Hematopoietic multipotent progenitor cell treated with erythropoietin and hydrocortisone succinate and interleukin-3 and kit ligand, for 17 days (in vitro differentiated cells): ENCODE results near the gene TREML4.
"Not testable (repeated sequence)": the region's sequence is repeated elsewhere in the genome, so short reads cannot be mapped to it uniquely, and the experiment has no call there.

Experiments
- DNase-seq: peaks from one replicate; pipeline ENCODE4 v3.0.0-alpha.2; 2015; ENCODE audit warnings: low spot score

Gene TREML4, protein sequence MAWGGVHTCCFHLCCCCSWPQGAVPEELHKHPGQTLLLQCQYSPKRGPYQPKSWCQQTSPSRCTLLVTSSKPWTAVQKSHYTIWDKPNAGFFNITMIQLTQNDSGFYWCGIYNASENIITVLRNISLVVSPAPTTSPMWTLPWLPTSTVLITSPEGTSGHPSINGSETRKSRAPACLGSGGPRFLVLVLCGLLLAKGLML

DNA sequence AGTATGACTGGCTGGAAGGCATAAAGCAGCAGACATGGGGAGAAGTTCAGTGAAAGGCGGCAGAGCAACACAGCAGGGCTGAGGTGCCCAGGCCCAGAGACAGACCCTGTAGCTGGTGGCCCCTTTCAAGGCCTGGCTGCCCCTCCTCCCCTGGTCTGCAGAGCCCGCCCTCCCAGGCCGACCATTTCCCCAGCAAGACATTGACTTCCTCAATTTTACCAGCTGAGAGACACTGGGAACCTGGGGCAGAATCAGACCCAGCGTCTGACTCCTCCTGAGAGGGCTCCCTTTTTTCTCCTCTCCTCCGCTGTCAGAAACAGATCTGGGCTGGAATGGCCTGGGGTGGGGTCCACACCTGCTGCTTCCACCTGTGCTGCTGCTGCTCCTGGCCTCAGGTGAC is at the start of gene TREML4:
Gene TREML4, plus strand, starts transcription at position 254 of the 400 bp plus-strand sequence. Its CDS starts 79 bp downstream, at position 333.
- DNase-seq, result no peak

DNA sequence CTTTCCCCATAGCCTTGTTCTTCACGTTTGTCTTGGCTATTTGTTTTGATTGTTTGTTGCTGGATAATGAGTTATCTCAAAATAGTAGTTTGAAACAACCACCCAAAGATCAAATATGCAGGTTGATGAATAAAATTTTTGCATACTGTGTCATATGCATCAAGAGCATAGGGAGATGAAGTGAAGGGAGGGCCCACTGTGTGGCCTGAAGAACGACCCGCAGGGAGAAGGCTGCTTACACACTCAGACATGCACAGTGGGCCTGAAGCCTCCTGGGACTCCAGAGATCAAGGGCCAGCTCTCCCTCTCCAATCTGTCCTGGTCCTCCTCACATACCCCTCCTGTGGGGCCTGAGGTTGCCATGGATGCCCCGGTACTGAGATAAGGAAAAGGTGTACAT is 49.0 kb upstream of the TREML4 start:
- no peak for DNase-seq

DNA sequence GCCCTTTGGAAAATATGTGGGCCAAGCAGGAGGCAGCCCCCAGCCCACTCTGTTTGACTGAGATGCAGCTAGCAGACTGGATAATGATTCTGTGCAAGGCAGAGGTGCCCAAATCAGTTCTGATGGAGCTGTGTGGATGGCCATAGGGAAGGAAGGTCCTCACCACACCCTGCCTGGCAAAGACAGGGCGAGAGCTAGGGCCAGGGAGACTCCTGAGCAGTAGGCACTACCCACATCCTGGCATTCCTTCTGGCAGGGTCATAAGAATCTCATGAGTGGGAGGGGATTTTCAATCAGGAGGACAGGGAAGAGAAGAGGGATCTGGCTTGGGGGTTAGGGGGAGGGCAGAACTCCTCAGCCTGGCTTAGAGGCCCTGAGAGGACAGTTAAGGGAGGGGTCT is 46.6 kb upstream of the TREML4 start:
- no peak for DNase-seq

DNA sequence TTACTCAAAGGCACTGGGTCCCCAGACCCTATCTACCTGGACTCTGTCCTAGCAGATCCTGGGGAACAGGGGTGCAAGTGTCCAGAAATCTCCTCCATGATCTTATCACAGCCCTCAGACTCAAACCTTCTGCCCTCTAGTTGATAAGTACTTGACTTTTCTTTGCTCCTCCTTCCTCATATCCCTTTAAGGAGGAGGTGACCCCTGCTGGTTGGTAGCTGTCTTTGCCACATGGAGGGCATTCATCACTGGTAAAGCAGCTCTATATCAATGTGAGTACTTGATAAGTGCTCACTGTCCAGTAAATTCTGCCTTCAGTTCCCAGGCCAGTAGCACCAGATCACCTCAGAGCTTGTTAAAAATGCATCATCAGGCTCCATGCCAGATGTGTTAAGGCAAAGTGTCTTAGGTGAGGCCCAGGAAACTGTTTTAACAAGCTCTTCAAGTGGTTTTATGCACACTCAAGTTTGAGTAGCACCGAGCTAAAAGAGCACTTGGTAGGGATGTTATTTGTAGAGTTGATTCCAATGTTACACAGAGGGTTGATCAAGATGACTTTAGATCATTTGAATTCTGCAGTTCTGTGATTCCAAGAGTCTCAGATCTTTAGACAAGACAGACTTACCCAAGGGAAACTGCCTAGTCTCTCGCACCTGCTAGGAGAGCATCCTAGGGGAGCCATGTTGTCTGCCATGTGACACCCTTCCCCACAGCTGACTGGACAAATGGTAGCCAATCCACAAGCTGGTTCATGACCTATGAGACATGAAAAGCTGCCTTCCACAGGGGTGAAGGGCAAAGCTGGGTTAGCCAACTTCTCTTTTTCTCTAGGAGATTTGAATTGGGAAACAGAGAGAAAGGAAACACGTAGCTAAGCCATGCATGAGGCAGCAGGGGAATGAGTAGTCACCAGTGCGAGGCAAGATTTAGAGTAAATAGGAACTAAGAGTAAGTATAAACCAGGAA is 45.8 kb upstream of the TREML4 start:
- DNase-seq, result peak; percentile 60

DNA sequence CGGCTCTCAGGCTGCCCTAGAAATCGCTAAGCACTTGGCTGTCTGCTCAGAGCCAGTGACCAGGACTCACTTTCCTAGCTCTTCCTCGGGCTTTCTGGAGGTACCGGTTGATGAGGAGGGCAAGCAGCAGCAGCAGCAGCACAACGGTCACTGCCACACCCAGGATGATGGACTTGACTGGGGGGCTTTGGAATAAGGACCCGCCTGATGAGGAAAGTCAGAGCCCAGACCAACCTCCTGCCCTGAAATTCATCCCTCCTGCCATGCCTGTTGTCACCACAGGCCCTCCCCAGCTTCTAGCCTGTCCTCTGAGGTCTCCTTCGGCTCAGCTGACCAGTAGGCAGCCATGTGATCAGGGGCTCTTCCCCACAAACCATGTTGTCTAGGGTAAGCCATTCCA is 43.4 kb upstream of the TREML4 start:
- DNase-seq, result no peak

DNA sequence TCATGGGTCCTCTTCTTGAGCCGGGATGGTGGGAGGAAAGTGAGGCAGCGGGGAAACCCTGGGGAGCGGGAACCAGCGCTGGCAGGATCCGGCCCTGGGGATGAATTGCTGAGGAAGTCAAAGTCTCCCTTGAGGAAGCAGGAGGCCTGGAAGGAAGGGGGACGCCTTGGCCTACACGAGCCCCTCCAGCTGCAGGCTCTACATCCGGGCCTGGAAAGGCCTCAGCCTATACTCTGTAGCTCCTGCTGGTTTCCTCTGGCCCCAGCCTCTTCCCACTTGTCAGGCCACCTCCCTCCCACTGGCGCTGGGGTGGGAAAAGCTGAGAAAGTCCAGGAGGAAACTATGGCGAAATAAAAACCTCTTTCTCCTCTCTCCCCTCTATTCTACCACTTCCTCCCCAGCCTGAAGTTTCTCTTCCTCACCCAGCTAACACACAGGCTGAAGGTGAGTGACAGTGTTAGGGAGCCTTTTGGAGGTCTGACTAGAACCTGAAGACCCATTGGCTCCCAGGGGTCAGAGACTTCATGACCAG is 42.1 kb upstream of the TREML4 start:
- no peak for DNase-seq

DNA sequence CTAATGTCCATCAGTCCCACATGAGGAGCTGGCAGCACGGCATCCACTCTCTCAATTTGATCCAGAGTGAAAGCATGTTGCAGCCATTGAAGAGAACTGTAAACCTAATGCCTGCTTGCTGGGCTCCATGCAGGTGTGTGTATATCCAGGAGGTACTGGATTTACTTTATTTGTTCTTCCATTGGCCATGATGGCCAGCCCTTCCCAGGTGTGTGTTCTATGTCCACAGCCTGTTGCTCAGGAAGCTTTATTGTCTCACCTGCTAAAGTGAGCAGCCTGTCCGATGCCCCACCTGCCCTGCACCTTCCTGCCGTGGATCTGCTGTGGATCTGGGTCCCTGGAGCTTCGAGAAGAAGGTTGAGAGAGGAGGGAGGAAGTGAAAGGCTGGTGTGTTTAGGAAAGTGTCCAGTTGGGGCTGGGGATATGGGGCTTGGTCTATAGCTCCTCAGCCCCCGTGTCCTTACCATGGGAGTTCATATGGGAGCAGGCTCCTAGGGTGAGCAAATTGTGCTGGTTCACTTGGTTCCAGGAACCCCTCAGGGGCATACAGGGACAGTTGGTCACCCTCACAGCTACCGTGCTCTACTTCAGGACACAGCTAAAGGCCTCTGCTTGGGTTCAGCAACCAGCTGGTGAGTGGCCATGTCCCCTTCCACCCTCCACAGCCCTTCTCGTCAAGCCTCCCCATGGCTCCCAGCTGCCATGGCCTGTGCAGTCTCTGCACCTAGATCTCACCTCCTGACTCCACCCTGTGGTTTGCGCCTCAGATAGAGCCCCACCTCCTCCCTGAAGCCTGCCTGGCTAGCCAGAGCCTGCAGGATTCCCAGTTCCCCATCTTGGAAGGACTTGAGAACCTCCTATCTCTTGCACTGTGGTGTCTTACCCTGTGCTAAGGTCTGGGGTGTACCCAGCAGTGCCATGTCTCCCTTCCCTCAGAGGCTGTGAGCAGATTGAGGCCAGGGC is 39.9 kb upstream of the TREML4 start:
- no peak for DNase-seq

DNA sequence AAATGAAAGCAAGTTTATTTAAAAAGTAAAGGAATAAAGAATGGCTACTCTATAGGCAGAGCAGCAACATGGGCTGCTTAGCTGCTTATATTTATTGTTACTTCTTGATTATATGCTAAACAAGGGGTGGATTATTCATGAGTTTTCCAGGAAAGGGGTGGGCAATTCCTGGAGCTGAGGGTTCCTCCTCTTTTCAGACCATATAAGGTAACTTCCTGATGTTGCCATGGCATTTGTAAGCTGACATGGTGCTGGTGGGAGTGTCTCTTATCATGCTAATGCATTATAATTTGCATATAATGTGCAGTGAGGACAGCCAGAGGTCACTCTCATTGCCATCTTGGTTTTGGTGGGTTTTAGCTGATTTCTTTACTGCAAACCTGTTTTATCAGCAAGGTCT is 39.1 kb upstream of the TREML4 start:
- DNase-seq, result not testable (repeated sequence)

DNA sequence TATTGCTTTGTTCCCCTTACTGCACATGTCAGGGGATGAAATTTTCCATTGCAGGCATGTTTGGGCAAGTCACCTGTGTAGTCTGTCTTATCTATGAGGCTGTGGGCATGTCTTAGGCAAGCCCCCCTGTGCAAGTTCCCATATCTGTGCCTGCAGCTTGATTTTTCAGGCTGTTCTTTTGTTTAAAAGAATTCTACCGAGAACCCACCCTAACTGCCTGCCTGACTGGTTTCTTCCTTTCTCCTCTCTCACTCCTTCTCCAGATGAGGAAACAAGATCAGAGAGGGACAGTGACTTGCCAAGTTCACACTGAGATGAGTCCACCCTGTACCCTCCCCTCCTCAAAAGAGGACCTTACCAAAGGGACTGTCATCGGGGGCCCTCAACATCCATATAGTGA is 38.2 kb upstream of the TREML4 start:
- DNase-seq, result no peak

DNA sequence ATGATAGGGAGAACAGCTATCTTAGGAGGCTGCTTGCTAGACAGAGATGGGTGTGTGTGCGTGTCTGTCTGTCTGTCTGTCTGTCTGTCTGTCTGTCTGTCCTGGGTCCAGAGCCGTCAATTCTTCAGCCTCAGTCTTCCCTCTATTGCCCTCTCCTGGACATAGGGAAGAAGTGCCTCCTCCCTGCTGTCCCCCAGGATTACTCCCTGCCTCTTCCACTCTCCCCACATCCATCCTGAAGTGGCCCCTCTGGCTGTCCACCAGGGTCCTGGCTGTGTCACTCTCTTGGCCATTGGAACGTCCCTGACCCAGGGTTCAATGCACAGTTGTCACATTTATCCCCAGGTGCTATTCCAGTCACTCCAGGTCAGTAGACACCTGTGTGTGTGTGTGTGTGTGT is 37.4 kb upstream of the TREML4 start:
- DNase-seq, result no peak

DNA sequence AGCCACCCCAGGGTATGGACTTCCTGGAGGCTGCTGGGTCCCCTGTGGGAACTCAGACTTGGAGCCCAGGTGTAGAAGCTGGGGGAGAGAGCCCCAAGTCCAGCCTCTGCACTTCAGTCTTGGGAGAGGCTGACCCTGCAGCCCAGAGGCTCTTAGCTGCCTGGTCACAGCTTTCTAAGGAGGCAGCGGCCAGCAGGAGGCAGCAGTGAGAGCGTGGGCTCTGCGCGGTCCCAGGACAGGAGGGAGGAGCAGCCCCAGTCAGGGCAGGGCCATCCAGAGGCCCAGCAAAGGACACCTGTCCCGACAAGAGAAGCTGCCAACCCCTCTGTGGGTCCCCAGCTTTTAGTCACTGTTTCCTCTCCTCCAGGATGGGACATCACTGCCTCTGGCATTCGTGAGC is 36.6 kb upstream of the TREML4 start:
- peak; percentile 24 for DNase-seq

DNA sequence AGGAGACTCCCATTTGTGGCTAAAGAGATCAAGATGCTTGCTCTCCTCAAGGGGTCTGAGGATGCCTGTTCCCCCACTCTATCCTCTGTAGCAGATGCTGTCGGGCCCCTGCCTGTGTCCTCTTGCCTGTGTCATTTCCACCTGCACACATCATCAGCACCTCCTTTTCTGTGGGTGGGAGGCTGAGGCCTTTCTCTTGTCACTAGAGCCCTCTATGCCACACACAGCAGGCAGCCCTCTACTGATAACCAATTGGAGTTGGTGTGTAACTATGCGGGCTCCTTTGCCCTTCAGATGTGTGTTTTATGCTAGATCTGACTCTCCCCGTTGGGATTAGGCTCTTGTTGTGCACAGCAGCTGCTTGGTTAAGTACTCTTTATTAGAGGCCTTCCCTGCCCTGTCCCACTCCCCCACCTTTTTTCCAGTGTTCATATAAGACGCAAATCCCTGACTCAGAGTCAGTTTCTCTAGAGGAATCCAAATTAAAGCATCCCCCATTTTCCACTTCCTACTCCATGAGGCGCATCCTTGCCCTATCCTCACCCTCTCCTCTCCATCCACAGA is 34.9 kb upstream of the TREML4 start:
- no peak for DNase-seq

DNA sequence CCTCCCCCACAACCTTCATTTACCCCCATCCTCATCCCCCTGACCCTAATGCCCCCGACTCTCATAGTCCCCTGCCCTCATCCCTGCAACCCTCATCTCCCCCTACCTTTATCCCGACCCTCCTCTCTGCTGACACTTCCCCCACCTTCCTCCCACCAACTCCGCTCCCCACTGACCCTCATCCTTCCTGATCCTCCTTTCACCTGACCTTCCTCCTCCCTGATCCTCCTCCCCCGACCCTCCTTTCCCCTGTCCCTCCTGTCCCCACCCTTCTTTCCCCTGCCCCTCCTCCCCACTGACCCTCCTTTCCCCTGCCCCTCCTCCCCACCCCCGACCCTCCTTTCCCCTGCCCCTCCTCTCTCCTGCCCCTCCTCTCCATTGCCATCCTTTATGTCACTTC is 34.3 kb upstream of the TREML4 start:
- DNase-seq, result no peak

DNA sequence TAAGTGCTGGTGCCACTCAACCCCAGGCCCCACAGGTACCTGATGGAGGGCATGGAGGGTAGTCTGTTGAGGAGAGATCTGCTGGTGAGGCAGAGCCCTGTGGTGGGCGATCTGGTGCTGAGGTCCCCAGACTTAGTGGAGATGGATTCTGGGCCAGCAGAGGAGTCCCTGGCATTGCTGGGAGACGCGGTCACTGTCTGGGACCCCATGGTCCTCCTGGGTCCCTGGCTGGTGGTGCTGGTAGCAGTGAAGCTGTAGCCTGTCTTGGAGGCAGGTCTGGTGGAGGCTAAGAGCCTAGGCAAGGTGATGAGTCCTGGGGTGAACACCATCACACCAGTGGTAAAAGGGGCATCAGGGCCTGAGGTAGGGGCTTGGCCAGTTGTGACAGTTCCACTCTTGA is 33.8 kb upstream of the TREML4 start:
- DNase-seq, result no peak

DNA sequence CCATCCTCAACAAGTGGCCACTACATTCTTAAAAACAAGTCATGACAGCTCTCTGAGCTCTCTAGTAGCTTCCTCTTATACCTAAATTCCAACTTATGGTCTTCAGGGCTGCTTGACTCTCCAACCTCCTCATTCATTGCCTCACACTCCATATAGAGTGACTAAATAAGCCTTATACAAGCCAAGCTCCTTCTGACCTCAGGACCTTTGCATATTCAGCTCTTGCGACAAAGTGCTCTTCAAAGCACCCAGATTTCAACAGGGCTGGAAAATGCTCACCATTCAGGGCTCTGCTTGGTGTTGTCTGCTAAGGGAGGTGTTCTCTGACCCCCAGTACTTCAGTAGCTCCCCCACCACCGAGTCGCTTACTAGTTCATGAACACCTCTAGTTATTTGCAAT is 30.9 kb upstream of the TREML4 start:
- DNase-seq, result no peak

DNA sequence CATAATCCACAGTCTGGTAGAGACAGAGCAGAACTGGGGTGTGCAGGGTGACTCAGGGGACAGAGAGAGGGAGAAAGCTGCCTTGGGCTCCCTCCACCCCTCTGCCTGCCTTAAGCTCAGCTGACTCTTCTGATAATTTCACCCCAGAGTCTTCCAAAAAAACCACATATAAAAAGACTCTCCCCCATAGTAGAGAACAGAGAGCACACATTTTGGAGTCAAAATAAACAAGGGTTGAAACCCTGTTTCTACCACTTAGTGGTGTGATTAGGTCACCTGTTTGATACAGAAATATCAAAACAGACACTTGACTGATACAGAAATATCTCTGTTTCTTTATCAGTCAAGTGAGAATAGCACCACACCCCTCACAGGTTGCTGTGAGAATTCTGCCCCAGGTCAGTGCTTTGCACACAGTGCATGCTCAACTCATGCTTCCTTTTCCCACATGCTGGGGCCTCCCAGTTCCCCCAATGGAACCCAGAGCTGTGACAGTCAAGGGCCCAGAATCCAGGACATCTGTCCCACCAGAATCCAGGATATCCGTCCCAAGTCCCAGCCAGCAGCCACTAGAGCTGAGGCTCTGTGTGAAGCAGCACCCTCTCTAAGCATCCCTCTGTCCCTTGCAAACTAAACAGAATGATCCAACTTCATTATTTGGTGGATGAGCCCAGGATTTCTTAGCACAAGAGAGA is 28.4 kb upstream of the TREML4 start:
- peak; percentile 59 for DNase-seq

DNA sequence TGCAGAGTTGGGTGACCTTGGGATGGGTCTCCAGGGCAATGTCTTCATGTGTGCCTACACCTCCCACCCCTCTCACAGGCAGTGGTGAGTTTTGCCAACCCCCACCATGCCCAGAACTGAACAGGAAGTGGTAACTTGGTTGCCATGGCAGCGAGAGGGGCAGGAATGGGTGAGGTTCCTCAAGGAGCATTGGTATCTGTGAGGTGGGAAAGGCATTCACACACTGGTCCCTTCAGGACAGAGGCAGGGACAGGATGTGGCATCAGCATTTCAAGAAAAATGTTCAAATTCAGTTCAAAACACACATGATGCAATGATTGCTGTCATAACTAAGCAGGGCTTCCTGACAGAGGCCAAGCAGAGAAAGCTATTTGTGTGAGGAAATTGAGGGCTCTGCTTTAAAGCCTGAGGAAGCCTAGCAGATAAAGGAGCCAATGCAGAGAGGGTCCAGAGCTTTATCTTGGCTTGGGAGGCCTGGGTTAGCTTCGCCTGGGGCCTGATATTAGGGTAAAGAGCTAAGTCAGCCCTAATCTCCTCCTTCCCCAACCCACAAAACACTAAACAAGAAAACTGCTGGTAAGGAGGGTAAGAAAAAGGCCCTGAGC is 27.8 kb upstream of the TREML4 start:
- DNase-seq, result peak; percentile 63

DNA sequence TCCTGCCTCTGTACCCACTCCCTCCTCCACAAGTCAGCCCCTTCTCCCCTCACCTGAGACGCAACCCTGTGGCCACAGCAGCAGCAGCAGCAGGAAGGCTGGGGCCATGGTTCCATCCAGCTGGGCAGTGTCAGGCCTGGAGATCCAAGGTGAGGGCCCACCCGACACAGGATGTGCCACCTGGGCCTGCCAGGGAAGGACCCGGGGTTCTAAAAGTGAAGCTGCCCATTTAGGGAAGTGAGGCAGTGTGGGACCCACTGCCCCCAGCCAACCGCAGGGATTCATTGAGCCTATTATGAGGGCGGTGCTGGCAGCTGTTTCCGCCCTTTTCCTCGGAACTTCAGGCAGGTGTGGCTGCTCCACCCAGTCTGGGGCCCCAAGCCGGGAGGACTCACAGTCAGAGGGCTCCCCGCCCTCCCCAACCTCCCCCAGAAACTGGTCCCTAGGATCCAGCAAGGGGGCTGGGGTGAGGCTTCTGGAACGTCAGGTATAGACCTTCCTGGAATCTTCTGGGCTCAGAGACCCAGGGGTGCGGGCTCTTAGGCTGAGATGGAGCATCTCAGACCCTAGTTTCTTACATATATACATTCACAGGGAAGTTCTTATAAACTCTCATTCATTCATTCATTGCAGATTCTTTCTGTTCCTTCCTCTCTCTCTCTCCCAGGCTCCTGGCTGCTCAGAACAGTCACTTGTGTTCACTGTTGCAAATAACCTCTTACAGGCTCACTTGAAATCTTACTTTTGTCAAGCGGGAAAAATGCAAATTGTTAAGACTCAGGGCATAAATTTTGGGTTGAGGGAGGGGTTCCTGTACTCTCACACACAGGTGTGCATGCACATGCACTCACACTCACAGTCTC is 27.0 kb upstream of the TREML4 start, which contains the start of gene TREML2:
Gene TREML2, minus strand, starts transcription at position 249 of the 863 bp plus-strand sequence. Its CDS starts 141 bp downstream, at position 108.
- DNase-seq, result peak; percentile 67

DNA sequence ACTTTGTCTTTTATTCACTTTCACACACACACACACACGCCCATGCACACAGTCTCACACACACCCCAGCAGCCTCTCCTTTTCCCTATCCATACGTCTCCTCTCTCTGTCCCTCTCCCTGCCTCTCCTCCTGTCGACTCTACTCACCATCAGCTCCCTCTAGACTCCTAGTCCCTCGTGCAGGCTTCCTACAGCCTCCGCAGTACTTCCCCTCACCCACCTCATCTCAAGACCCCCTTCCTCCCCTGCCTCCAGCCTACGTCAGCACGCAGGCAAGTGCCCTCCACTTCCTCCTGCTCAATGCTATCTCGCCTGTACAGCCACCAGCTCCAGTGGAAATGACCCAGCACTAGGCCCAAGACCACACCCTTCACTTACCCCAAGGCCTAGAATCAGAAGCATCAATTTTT is 26.4 kb upstream of the TREML4 start:
- peak; percentile 64 for DNase-seq
